Stimulated activated CD4-positive, alpha-beta T cell treated with anti-CD3 and anti-CD28 coated beads, TNF-alpha, amount 100 ng/mL, for 24 hours (primary cell): ENCODE results near the gene AGPS.
"Not testable (repeated sequence)": the region's sequence is repeated elsewhere in the genome, so short reads cannot be mapped to it uniquely, and the experiment has no call there.

Experiments used
- DNase-seq, 3 experiments: peaks; one replicate each; pipeline ENCODE4 v3.0.0-alpha.2; 2020; ENCODE audit warnings: low read depth in 3 of 3

Gene AGPS

GRCh38 chr2:177385151-177385550 lies 7.4 kb upstream of the AGPS start:
- no peak for DNase-seq

GRCh38 chr2:177391822-177392372 lies 676 bp upstream of the AGPS start:
- DNase-seq = no peak

GRCh38 chr2:177393203-177393755 lies 706 bp downstream of the AGPS start:
- peak in 1 of 3 experiments; percentile 11 for DNase-seq

- no peak for DNase-seq
Measured at GRCh38 chr2:177393824-177394593, 1.4 kb downstream of the AGPS start.

GRCh38 chr2:177394594-177394973 lies 2.0 kb downstream of the AGPS start:
- DNase-seq = no peak

GRCh38 chr2:177395351-177396065 lies 2.9 kb downstream of the AGPS start:
- DNase-seq = no peak

- DNase-seq = no peak
Measured at GRCh38 chr2:177396703-177397460, 4.3 kb downstream of the AGPS start.

- no peak for DNase-seq
Measured at GRCh38 chr2:177397481-177398289, 5.1 kb downstream of the AGPS start.

GRCh38 chr2:177398290-177398683 lies 5.7 kb downstream of the AGPS start:
- no peak for DNase-seq

- no peak for DNase-seq
Measured at GRCh38 chr2:177398791-177399190, 6.2 kb downstream of the AGPS start.

- DNase-seq = no peak
Measured at GRCh38 chr2:177399376-177399775, 6.8 kb downstream of the AGPS start.

GRCh38 chr2:177400337-177400923 lies 7.9 kb downstream of the AGPS start:
- DNase-seq = no peak

GRCh38 chr2:177402096-177402495 lies 9.5 kb downstream of the AGPS start:
- no peak for DNase-seq

- no peak for DNase-seq
Measured at GRCh38 chr2:177403838-177404237, 11.3 kb downstream of the AGPS start.

- DNase-seq = no peak
Measured at GRCh38 chr2:177404243-177404642, 11.7 kb downstream of the AGPS start.

- DNase-seq = no peak
Measured at GRCh38 chr2:177405029-177405692, 12.6 kb downstream of the AGPS start.

GRCh38 chr2:177406182-177406581 lies 13.6 kb downstream of the AGPS start:
- no peak for DNase-seq

- no peak for DNase-seq
Measured at GRCh38 chr2:177407031-177407430, 14.5 kb downstream of the AGPS start.

GRCh38 chr2:177410629-177411028 lies 18.1 kb downstream of the AGPS start:
- DNase-seq = not testable (repeated sequence)

GRCh38 chr2:177413703-177414102 lies 21.1 kb downstream of the AGPS start:
- no peak for DNase-seq
